ELF-1 (cell line): ENCODE data around the gene SIGLEC8.
A peak's percentile ranks its signal among the peaks of the same experiment; 100 is the strongest.
"Not testable (repeated sequence)": the region's sequence is repeated elsewhere in the genome, so short reads cannot be mapped to it uniquely, and the experiment has no call there.

Experiments
- DNase-seq: peaks from one replicate; pipeline ENCODE4 v3.0.0-alpha.2; 2016; ENCODE audit warnings: low read depth, low spot score

The SIGLEC8 gene

DNA sequence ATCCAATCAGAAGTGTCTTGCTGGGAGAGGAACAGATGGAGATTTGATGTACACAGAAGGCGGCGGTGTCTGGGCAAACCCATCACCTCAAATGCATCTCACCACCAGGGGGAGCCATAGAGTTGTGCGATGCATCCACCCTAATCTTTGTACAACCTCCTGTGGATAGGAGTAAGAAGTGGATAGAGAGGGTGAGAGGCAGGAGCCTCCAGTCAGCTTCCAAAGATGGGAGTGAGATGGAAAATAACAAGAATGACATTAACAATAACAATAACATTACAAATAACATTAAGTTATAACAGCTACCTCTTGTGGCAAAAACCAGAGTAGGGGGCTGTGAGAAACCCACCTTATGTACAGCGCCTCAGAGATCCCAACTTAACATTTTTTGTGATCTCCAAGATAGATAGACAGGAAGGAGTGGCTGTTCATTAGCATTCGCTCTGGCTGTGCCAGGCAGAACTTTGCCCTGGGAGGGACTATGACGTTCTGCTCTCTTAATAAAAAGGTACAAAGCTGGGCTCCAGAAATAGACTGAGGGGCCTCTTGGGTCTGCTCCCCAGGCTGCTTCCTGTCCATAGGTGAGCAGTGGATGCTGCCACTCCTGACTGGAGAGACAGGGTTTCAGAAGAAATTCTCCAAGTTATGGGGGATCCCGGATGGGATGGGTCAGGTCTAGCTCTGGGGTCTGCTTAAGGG, 14.9 kb upstream of the SIGLEC8 start:
- DNase-seq, result peak; percentile 77

DNA sequence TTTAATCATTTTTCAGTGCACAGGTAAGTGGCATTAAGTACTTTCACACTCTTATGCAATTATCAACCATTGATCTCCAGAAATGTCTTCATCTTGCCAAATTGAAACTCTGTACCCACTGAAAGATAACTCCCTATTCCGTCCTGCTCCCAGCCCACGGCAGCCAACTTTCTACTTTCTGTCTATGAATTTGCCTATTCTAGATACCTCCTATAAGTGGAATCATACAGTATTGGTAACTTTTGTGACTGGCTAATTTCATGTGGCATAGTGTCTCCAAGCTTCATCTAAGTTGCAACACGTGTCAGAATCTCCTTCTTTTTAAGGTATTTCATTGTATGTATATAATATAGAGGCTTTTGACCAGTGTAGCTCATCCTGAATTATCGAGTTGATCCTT, 14.4 kb upstream of the SIGLEC8 start:
- no peak for DNase-seq

DNA sequence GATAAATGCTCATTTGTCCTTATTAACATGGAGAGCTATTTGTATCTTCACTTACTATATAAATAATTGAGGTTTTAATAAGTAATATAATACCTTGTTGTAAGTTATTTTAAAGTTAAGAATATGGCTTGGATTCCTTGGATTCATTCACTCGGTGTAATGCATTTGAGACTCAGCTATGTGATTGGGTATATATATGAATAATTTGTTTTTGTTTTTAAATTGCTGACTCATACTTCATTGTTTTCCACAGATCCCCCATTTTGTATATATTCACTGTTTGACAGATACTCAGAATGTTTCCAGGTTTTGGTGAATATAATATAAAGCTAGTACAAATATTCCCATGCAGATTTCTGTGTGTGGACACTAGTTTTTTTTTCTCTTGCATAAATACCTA, 13.3 kb upstream of the SIGLEC8 start:
- no peak for DNase-seq

DNA sequence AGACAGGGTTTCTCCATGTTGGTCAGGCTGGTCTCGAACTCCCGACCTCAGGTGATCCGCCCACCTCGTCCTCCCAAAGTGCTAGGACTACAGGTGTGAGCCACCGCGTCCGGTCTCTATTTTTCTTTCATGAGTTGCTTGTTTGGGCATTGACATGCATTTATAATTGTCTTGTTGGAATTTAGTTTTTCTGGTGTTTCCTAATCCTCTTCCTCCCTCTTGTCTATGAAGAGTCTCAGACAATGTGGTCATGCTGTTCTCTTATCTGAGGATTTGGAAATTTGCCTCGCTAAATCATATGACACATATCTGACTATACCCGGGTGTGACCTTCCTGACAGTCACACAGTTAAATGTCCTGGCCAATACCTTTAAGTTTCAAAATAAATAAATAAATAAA, 12.7 kb upstream of the SIGLEC8 start:
- no peak for DNase-seq

DNA sequence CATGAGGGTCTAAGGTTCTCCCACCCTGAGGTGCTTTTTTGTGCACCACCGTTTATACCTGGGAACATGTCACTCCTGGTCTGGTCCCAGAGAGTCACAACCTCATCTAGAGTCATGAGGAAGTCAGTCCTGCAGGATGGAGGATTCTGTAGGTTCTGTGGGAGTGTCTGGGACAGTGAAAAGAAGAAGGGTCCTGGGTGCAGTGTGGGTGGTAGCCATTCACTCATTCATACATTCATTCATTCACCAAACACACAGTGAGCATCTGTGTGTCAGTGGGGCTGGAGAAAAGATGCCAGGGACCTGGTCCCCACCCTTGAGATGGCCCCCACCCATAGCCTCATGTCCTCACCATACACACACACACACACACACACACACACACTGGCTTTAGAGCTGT, 11.4 kb upstream of the SIGLEC8 start:
- DNase-seq, result no peak

DNA sequence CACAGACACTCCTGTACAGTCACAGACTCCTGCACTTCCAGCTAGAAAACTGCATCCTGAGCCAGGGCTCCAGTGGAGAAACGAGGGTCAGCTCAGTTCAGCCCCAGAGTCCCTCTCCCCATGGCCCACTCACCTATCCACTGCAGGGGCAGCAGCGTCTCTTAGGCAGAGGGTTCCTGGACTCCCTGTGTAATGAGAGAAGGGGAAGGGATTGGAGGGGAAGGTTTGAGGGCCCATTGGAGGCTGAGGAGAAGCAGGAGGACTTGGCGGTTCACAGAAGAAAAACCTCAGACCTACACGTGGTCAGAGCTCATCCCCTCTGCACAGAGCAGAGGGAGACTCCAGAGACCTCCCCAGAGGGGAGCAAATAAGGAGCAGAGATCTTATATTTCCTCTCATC, 10.9 kb upstream of the SIGLEC8 start:
- DNase-seq, result no peak

DNA sequence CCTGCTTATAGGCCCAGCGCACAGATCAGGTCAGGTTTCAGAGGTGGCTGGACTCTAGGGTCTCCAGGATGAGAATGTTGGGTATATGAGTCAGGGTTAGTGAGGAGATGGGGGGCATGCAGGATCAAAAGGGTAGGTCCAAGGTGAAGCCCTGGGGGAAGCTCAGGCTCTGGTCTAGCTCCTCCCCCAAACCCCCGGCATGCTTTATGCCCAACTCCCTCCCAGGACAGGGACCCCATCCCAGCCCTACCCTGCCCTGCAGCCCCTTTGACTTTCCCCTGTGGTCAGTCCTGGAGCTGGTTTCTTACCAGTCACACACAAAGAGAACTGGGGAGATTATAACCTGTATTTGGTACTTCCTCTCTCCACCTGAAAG, 10.3 kb upstream of the SIGLEC8 start:
- DNase-seq, result no peak

DNA sequence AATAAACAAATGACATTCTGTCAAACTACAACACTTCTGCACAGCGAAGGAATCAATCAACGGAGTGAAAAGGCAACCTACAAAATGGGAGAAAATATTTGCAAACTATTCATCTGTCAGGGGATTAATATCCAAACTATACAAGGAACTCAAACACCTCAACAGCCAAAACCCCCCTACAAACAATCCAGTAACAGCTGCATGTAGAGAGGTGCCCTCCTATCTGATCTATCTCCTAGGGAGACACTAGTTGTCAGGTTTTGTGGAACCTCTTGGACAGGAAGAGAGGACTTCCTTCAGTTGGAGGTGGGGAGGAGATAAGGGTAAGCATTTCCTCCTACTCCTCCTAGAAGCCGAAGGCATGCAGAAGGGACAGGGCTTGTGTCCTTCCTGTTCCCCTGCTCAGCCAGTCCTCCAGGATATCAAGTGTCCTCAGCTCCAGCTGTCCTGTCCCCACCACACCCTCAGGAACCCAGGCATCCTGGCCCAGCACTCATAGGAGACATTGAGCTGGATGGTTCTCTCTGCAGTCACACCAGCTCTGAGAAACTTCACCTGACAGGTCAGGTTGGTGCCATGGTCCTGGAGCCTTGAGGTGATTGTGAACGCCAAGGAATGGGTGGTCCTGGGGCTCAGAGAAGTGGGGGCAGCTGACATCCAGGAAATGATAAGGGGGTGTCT, 9.8 kb upstream of the SIGLEC8 start:
- no peak for DNase-seq

DNA sequence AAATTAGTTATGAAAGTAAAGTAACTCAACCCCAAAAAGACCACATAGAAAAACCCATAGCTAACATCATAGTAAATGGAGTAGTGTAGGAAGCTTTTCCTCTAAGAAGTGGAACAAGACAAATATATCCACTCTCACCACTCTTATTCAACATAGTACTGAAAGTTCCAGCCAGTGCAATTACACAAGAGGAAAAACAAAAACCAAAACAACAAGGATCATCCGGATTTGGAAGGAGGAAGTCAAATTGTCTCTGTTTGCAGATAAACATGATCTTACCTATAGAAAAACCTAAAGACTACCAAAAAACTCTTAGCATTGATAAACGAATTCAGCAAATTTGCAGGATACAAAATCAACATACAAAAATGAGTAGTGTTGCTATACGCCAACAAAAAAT, 8.5 kb upstream of the SIGLEC8 start:
- DNase-seq, result no peak

DNA sequence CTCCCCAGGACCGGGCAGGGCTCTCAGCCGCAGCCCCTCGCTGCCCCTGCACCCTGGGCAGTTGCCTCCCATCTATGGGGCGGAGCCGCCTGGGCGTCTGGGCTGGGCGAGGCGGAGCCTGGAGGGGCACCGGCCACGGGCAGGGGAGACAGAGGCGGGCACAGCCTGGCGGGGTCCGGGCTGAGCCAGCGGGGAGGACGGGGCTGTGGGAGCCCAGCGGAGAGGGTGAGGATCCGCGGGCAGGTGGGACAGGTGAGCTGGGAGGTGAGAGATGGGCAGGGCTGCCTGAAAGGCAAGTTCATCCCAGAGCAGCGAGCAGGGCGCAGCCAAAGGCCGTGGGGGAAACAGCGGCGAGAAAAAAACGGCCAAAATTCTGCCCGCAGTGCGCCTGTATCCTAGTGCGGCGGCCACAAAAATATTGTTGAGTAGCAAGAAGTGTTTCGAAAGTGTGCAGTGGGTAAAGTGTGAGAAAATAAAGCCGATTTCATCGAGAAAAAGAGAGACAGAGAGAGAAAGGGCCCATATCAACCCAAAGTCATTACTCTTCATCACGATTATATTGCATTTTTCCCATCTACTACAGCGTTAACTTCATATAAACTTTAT, 5.8 kb upstream of the SIGLEC8 start:
- DNase-seq, result not testable (repeated sequence)

DNA sequence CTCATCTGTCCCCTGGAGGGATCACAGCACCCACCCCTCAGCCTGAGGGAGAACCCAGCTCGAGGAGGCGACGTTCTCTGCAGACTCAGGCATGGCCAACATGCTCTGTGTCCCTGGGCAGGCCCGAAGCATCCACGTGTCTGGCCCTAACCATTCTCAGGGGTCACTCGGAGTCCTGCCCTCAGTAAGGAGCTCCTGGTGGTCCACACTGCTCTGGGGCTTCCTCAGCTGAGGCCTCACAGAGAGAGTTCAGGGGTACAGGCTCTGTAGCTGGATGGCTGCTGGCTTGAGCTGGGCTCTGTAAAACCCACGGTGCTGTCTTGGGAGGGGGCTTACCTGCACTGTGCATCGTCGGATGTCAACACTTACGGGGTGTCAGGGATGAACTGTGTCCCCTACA, 4.4 kb upstream of the SIGLEC8 start:
- DNase-seq, result no peak

DNA sequence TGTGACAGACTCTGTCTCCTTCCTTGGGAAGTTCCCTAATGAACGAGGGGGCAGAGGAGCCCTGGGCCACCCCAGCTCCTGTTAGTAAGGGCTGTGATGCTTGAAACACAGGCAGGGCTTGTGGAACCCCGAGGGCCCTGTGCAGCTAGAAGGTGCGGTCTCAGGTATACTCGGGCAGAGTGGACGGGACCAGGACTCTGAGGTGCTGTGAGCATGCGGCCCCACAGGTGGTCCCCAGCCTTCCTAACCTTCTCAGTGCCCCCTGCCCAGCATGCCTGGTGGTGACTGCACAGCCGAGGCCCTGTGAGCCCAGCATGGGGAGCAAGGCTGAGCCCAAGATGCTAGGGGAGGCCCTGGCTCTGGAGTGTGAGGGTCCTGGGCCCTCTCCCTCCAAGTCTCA, 4.0 kb upstream of the SIGLEC8 start:
- no peak for DNase-seq

DNA sequence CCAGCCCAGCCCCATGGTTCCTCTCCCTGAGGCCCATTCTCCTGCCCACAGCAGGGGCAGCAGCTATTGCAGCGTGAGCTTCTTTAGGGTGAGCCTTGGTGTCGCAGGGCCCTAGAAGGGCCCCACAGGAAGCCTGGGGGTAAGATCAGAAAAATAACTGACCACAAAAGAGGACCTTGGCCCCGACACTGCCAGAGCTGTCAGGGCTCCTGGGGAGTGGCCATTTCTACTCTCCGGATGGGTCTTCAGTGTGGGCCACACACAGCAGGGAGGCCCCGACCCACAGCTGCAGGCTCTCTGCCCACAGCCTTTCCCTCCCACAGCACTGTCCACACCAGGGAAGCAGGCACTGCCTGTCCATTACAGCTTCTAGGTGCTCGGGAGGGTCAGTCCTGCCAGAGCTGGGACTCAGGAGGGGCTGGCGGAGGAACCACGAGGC, 3.5 kb upstream of the SIGLEC8 start:
- no peak for DNase-seq

DNA sequence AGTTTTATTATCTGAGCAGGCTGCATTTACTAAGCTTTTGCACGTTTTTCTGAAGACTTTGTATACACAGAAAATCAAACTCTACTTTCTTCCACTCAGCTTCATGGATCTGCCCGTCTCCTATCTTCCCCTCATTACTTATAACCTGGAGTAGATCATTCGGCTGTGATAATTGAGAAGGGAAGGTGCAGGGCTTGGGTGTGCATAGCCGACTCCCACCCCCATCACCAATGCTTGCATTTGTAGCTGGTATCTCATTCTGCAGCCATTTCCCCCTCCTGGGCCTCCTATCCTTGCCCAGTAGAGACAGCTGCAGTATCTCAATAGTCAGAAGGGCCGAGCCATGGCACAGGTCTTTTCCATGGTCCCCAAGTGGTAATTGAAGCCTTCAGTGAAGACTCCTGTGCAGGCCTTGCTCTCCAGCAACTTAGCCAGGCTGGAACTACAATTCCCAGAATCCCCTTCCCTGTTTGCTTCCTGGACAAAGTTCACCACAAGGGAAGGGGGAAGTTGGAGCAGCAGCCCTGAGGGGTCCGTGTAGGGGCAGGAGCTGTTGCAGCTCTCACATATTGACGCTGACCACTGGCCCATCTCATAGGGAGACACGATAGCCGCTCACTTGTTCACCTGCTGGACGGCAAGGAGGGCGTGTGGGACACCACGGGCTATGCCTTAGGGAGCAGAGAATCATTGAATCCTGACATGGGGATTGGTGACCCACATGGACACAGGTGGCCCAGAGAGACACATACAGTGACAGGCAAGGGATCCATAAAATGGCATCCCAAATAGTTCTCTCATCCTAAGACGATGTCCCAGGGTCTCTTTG, 2.1 kb upstream of the SIGLEC8 start:
- peak; percentile 26 for DNase-seq

DNA sequence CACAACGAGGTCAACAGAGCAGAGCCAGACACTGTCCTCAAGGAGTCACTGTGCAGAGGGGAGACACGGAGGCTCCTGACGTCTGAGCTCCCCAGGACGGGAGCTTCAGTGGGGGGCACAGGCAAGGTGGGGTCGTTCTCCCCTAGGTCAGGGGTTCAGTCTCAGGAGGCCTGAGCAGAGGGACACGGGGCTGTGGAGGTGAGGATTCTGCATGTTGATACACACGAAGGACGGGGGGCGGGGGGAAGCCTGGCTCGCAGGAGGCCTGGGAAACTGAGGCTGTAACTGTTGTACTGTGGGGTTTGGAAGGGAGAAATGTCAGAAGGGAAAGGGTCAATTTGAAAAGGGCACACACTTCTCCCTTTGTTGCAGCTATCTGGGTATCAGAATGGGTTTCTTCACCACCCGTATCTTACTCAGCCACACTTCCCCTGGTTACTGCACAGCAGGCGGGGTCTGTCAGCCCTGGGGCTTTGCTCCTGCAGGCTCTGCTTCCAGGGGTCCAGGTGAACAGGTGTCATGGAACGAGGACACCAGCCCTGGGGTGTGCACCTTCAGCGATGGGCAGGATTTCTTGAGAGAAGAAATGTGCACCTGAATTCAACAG, 748 bp upstream of the SIGLEC8 start:
- no peak for DNase-seq

DNA sequence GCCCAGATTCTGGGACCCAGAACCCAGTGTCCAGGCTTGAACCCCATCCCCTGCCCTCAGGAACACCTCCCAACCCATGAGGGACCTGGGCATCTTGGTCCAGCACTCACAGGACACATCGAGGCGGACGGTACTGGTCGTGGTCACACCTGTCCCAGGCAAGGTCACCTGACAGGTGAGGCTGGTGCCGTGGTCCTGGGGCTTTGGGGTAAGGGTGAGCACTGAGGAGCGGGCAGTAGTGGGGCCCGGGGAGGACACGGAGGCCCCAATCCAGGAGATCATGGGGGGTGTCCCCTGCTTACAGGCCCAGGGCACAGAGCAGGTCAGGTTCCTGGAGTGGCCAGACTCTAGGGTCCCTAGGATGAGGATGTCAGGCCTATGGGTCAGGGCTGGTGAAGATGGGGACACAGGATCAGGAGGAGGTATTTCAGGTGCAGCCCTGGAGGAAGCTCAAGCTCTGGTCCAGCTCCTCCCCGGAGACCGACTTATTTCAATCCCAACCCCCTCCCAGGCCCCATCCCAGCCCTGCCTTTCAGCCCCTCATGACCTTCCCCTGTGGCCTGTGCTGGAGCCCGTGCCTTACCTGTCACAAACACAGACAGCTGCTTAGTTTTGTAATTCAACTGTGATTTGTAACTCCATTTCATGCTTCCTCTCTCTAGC, 772 bp downstream of the SIGLEC8 start:
- no peak for DNase-seq

DNA sequence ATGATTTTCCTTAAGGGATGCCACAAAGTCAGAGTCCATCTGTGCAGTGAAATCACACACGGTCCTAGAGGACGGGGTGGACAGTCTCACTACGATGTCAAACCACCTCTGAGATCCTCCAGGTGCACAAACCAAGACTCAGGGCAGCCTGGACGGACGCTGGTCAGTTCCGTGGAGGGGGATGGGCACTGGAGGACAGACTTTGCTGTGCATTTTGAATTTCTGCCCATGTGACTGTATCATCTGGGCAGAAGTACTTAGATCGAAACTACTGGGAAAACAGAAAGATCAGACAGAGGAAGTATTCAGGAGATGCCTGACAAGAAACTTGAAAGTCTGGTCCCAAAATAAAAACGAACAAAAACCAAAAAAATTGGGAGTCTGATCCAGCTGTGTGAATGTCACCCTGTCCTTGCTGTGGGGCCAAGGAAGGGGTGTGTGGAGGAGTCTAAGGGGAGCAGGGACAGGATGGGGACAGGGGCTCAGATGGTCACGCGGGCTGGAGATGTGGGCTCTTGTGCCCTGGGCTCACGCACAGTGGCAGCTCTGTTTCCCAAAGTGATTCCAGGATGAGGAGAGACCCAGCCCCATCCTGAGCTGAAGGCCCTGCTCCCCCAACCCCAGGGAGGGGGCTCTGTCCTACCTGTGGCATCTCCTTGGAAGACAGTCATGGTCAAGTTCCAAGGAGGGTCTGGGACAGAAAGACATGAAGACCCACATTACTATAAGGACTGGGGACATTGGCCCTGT, 1.5 kb downstream of the SIGLEC8 start:
- no peak for DNase-seq

DNA sequence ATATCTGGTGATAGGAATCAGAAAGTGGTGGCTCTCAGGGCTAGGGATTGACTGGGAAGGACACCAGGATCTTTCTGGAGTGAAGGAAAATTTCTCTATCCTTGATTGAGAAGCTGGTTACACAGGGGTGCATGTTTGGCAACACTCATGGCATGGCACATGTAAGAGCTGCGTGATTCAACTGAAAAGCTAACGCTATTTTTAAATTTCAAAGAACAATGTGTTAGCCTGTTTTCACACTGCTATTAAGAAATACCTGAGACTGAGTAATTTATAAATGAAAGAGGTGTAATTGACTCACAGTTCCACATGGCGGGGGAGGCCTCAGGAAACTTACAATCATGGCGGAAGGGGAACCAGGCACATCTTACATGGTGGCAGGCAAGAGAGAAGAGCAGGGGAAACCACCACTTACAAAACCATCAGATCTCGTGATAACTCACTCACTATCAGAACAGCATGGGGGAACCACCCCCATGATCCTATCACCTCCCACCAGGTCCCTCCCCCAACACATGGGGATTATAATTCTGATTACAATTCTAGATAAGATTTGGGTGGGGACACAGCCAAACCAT, 7.4 kb downstream of the SIGLEC8 start:
- no peak for DNase-seq

DNA sequence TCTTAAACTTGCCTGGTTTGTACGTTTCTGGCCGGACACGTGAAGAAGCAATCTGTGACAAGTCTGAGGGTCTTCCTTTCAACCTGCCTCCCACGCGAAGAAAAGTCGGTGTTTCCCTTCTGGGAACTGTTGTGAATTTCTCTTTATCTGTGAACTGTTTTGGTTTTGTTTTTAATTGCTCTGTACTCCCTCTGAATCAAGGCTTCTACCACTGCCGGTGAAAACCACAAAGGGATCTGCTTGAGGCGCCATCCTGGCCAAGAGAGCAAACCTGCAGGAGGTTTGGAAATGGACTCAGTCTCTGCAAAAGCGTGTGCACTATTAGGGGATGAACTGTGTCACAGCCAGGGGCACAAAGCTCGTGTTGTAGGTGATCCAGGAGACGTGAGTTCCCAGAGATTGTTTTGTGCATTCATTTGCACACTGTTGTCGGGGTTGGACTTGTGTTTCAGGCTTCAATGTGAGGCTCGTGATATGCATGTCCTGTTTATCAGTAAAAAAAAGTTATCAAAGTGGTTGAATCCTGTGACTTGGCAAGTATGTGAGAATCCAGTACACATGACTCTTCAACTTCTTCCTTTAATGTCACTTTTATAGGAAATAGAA, 9.7 kb downstream of the SIGLEC8 start:
- DNase-seq, result no peak

DNA sequence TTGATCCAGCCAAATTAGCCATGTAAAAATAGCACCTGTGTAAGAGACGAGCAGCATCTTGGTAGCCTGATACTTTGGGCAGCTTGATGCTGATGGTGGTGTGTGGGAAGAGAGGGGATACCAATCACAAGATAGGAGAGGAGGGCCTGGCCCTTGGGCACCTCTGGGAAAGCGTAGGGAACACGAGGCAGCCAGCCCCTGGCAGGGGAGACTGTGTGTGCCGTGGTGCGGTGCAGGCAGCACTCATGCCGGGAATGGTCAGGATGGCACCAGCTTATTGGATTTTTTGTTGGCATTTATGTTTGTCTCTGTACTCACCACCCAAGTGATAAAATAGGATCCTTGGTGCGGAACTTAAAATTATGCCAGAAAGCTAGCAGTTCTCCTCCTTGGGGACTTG, 10.2 kb downstream of the SIGLEC8 start:
- no peak for DNase-seq
